Transverse colon (tissue), 4 donors: Measurements from ENCODE around the gene RBSN.

Experiments used
- EP300 ChIP-seq: sonication (generic); formaldehyde crosslinking; IDR thresholded peaks from one replicate; pipeline ENCODE4 v1.6.1; 2017; ENCODE audit warnings: antibody characterized with exemption, low read depth
- POLR2A ChIP-seq: fragments of 450-650 bp; IDR thresholded peaks from one replicate; pipeline ENCODE4 v1.6.1; 2016; ENCODE audit warnings: antibody characterized with exemption, mild to moderate bottlenecking, moderate library complexity
- POLR2AphosphoS5 ChIP-seq, 3 donors: sonication (generic); formaldehyde crosslinking; IDR thresholded peaks; one replicate each; pipeline ENCODE4 v1.6.1; 2016; ENCODE audit warnings: antibody characterized with exemption in 3 of 3
- TF ChIP-seq, protein P1 (sequence below), 5 experiments: fragments of 200-600 bp in 3 of 5; fragments of 450-650 bp in 2 of 5; sonication (generic) in 3 of 5; IDR thresholded peaks; 1 replicate in 2 of 5; 2 replicates in 3 of 5; pipeline ENCODE4 v1.5.1; 2016 to 2017; ENCODE audit warnings: antibody characterized with exemption in 5 of 5, inconsistent platforms in 3 of 5, mild to moderate bottlenecking in 2 of 5, moderate library complexity in 1 of 5

DNA sequence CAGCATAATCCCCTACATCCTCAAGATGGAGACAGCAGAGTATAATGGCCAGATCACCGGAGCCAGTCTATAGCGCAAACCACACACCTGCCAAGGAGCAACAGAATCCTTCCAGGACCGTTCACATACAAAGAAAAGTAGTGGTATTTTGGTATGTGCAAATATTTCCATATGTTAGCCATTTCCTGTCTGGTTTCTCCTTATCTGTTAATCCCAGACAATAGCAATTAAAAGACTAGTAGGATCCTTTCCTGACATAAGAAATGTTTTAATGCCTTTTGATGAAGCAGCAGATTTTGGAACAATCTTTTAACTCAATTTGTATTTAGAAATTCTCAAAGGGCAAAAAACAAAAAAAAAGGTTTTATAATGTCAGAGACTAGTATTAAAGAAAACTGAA is 56.0 kb downstream of the RBSN start:
- TF ChIP-seq, protein P1, sequence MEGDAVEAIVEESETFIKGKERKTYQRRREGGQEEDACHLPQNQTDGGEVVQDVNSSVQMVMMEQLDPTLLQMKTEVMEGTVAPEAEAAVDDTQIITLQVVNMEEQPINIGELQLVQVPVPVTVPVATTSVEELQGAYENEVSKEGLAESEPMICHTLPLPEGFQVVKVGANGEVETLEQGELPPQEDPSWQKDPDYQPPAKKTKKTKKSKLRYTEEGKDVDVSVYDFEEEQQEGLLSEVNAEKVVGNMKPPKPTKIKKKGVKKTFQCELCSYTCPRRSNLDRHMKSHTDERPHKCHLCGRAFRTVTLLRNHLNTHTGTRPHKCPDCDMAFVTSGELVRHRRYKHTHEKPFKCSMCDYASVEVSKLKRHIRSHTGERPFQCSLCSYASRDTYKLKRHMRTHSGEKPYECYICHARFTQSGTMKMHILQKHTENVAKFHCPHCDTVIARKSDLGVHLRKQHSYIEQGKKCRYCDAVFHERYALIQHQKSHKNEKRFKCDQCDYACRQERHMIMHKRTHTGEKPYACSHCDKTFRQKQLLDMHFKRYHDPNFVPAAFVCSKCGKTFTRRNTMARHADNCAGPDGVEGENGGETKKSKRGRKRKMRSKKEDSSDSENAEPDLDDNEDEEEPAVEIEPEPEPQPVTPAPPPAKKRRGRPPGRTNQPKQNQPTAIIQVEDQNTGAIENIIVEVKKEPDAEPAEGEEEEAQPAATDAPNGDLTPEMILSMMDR (IDR thresholded peaks at IDR 0.05), result no peak
- TF ChIP-seq EP300 (no peak), POLR2A (no peak), POLR2AphosphoS5 (IDR thresholded peaks at IDR 0.05) (no peak)
